8988T (cell line): ENCODE results near the gene CCDC190.
"Not testable (repeated sequence)": the region's sequence is repeated elsewhere in the genome, so short reads cannot be mapped to it uniquely, and the experiment has no call there.

Experiments
- DNase-seq: peaks from one replicate; pipeline ENCODE4 v3.0.0; 2011

The CCDC190 gene

GRCh38 chr1:162823771-162824525 lies 37.0 kb downstream of the CCDC190 start:
- no peak for DNase-seq

GRCh38 chr1:162823231-162823630 lies 37.7 kb downstream of the CCDC190 start:
- DNase-seq = no peak

GRCh38 chr1:162822391-162823200 lies 38.4 kb downstream of the CCDC190 start:
- DNase-seq = peak; percentile 34

GRCh38 chr1:162818666-162819065 lies 42.3 kb downstream of the CCDC190 start:
- not testable (repeated sequence) for DNase-seq

- DNase-seq = not testable (repeated sequence)
Observed at GRCh38 chr1:162818136-162818535, 42.8 kb downstream of the CCDC190 start.

GRCh38 chr1:162812357-162812756 lies 48.6 kb downstream of the CCDC190 start:
- DNase-seq = not testable (repeated sequence)

GRCh38 chr1:162807503-162807902 lies 53.5 kb downstream of the CCDC190 start:
- DNase-seq = not testable (repeated sequence)
